ENCODE data around the gene NME8.

Gene NME8

GRCh38 chr7:37924491-37925041 is 76.2 kb downstream of the NME8 start:
- DNase-seq (no peak), ATAC-seq (ENCODE audit: insufficient read depth, low read depth) (no peak)
- Histone ChIP-seq H4K20me1 (ENCODE audit: insufficient read depth, low read length) (peaks cover 3% of the 10 kb centered on the region; the same call in 1 of the 2 replicates), H3K36me3 (ENCODE audit: insufficient read depth, low read length) (peaks cover 27% of the 10 kb centered on the region), H3K4me2 (ENCODE audit: insufficient read depth, low read length) (no peak overlapping the region), H3K27ac (ENCODE audit: low read length) (no peak overlapping the region), H3K4me3 (ENCODE audit: low read depth in 1 of 2, low read length in 2 of 2) (no peak overlapping the region), H3K4me1 (ENCODE audit: insufficient read depth, low read length) (peaks cover 27% of the 10 kb centered on the region), H2AFZ (ENCODE audit: low read depth, low read length) (no peak overlapping the region), H3K79me2 (ENCODE audit: insufficient read depth, low read length) (peaks cover 81% of the 10 kb centered on the region), H3K9me3 (ENCODE audit: insufficient read depth, low read length, severe bottlenecking) (peaks cover 5% of the 10 kb centered on the region), H3K9ac (ENCODE audit: low read depth, low read length) (no peak overlapping the region), H3K27me3 (ENCODE audit: insufficient read depth, low read length, poor library complexity) (no peaks in the 10 kb centered on the region)
- no peak for TF ChIP-seq EZH2 (IDR thresholded peaks at IDR 0.05; ENCODE audit: borderline replicate concordance, low read depth, low read length, severe bottlenecking)
- no peak for TF ChIP-seq CTCF (IDR thresholded peaks at IDR 0.05; ENCODE audit: borderline replicate concordance, extremely low read depth, low read length, poor library complexity, severe bottlenecking)

GRCh38 chr7:37925620-37926019 is 77.2 kb downstream of the NME8 start:
- H3K4me1 ChIP-seq (ENCODE audit: insufficient read depth, low read length) = peaks cover 20% of the 10 kb centered on the region
- H3K4me3 ChIP-seq (ENCODE audit: low read depth in 1 of 2, low read length in 2 of 2) = no peak overlapping the region
- H3K9me3 ChIP-seq (ENCODE audit: insufficient read depth, low read length, severe bottlenecking) = peaks cover 5% of the 10 kb centered on the region
- H3K27ac ChIP-seq (ENCODE audit: low read length) = no peak overlapping the region
- no peak for DNase-seq
- H3K9ac ChIP-seq (ENCODE audit: low read depth, low read length) = no peak overlapping the region
- no peak overlapping the region for H2AFZ ChIP-seq (ENCODE audit: low read depth, low read length)
- no peak for ATAC-seq (ENCODE audit: insufficient read depth, low read depth)
- TF ChIP-seq CTCF (IDR thresholded peaks at IDR 0.05; ENCODE audit: borderline replicate concordance, extremely low read depth, low read length, poor library complexity, severe bottlenecking) (no peak), EZH2 (IDR thresholded peaks at IDR 0.05; ENCODE audit: borderline replicate concordance, low read depth, low read length, severe bottlenecking) (no peak)
- H3K36me3 ChIP-seq (ENCODE audit: insufficient read depth, low read length) = peaks cover 32% of the 10 kb centered on the region
- H4K20me1 ChIP-seq (ENCODE audit: insufficient read depth, low read length) = peaks cover 7% of the 10 kb centered on the region; the same call in 1 of the 2 replicates
- H3K4me2 ChIP-seq (ENCODE audit: insufficient read depth, low read length) = no peak overlapping the region
- H3K79me2 ChIP-seq (ENCODE audit: insufficient read depth, low read length) = peaks cover 91% of the 10 kb centered on the region
- no peaks in the 10 kb centered on the region for H3K27me3 ChIP-seq (ENCODE audit: insufficient read depth, low read length, poor library complexity)

- Histone ChIP-seq H3K4me2 (ENCODE audit: insufficient read depth, low read length) (no peak overlapping the region), H3K4me1 (ENCODE audit: insufficient read depth, low read length) (peaks cover 5% of the 10 kb centered on the region), H3K9ac (ENCODE audit: low read depth, low read length) (no peak overlapping the region), H3K79me2 (ENCODE audit: insufficient read depth, low read length) (peaks cover 81% of the 10 kb centered on the region), H3K27ac (ENCODE audit: low read length) (no peak overlapping the region), H3K27me3 (ENCODE audit: insufficient read depth, low read length, poor library complexity) (no peaks in the 10 kb centered on the region), H3K36me3 (ENCODE audit: insufficient read depth, low read length) (peaks cover 28% of the 10 kb centered on the region), H2AFZ (ENCODE audit: low read depth, low read length) (no peak overlapping the region), H4K20me1 (ENCODE audit: insufficient read depth, low read length) (peaks cover 7% of the 10 kb centered on the region; the same call in 1 of the 2 replicates), H3K4me3 (ENCODE audit: low read depth in 1 of 2, low read length in 2 of 2) (no peak overlapping the region), H3K9me3 (ENCODE audit: insufficient read depth, low read length, severe bottlenecking) (peaks cover 5% of the 10 kb centered on the region)
- DNase-seq (no peak), ATAC-seq (ENCODE audit: insufficient read depth, low read depth) (no peak)
- TF ChIP-seq EZH2 (IDR thresholded peaks at IDR 0.05; ENCODE audit: borderline replicate concordance, low read depth, low read length, severe bottlenecking) (no peak), CTCF (IDR thresholded peaks at IDR 0.05; ENCODE audit: borderline replicate concordance, extremely low read depth, low read length, poor library complexity, severe bottlenecking) (no peak)
Measured at GRCh38 chr7:37927773-37928444, 79.5 kb downstream of the NME8 start.
